PFSK-1 (cell line): ENCODE results near the gene RPS29.

Experiments
- POLR2AphosphoS5 ChIP-seq: IDR thresholded peaks from 2 replicates; pipeline ENCODE4 v1.6.1; 2012; ENCODE audit warnings: low read depth, mild to moderate bottlenecking, control low read depth, low read length, moderate library complexity
- REST ChIP-seq, 2 experiments: IDR thresholded peaks; 2 replicates each; pipeline versions ENCODE4 v1.6.1 to v1.8.0; 2011 to 2012; ENCODE audit warnings: low read depth in 2 of 2, low read length in 2 of 2, control low read depth in 1 of 2, inconsistent platforms in 1 of 2, mild to moderate bottlenecking in 1 of 2, moderate library complexity in 1 of 2; ENCODE audit not compliant: insufficient read depth in 1 of 2
- SIN3A ChIP-seq: IDR thresholded peaks from 2 replicates; pipeline ENCODE4 v1.6.1; 2012; ENCODE audit warnings: mild to moderate bottlenecking, low read length, moderate library complexity, borderline replicate concordance; ENCODE audit not compliant: insufficient read depth

GRCh38 chr14:49579841-49580240, 6.3 kb downstream of the RPS29 start:
- no peak for TF ChIP-seq SIN3A
- TF ChIP-seq REST (IDR thresholded peaks at IDR 0.05; ENCODE audit: insufficient read depth in 1 of 2, low read depth in 2 of 2, low read length in 2 of 2): no peak
- TF ChIP-seq POLR2AphosphoS5: no peak
